PC-9 (cell line): Measurements from ENCODE around the gene CREBBP. TPM values are rescaled to one million over a fixed set of nuclear protein-coding genes. Genes with fewer than 3 reads are reported as not detected.

ENCODE experiments used
- BruUV-seq: library from RNA; stranded (reverse); fragments of 400-500 nt; replicated peaks from 2 replicates; lab custom pipeline; 2021; lab: Mats Ljungman, UMichigan
- CTCF ChIA-PET: fragments of 300-600 bp; sonication (Branson Sonifier 250); formaldehyde crosslinking; loops from one replicate; lab custom pipeline; 2022; ENCODE audit warnings: antibody characterized with exemption; lab: Charles Lee
- POLR2A ChIA-PET: fragments of 300-600 bp; sonication (Branson Sonifier 250); formaldehyde crosslinking; loops from one replicate; lab custom pipeline; 2022; ENCODE audit warnings: antibody characterized with exemption; ENCODE audit not compliant: unreplicated experiment; lab: Charles Lee
- DNase-seq, 2 experiments: peaks; one replicate each; pipeline versions ENCODE4 v3.0.0 to v3.0.0-alpha.2; 2015 to 2022; ENCODE audit warnings: mixed read lengths in 1 of 2
- H2AFZ ChIP-seq: fragments of 200-600 bp; sonication (generic); 2 replicates; pipeline ENCODE4 v1.8.1; 2017; ENCODE audit warnings: antibody characterized with exemption
- H3F3A ChIP-seq: fragments of 200-600 bp; sonication (generic); 2 replicates; pipeline ENCODE4 v1.8.1; 2017; ENCODE audit warnings: antibody characterized with exemption, mild to moderate bottlenecking, low read depth; ENCODE audit not compliant: insufficient read depth
- H3K27ac ChIP-seq: fragments of 200-600 bp; sonication (generic); 2 replicates; pipeline ENCODE4 v1.6.1; 2016; ENCODE audit warnings: mixed run types
- H3K27me3 ChIP-seq: fragments of 200-600 bp; sonication (generic); 2 replicates; pipeline ENCODE4 v1.6.1; 2016; ENCODE audit warnings: low read depth, mixed run types; ENCODE audit not compliant: insufficient read depth
- H3K36me3 ChIP-seq: fragments of 200-600 bp; sonication (generic); 2 replicates; pipeline ENCODE4 v1.6.1; 2016; ENCODE audit warnings: low read depth, mixed run types
- H3K4me1 ChIP-seq: fragments of 200-600 bp; sonication (generic); replicated peaks from 2 replicates; pipeline ENCODE4 v1.6.1; 2016; ENCODE audit warnings: mixed run types; ENCODE audit not compliant: insufficient read depth
- H3K4me2 ChIP-seq: fragments of 200-600 bp; sonication (generic); 2 replicates; pipeline ENCODE4 v1.6.1; 2017; ENCODE audit warnings: mixed run types
- H3K4me3 ChIP-seq: fragments of 200-600 bp; sonication (generic); 2 replicates; pipeline ENCODE4 v1.6.1; 2016; ENCODE audit warnings: mixed run types
- H3K79me2 ChIP-seq: fragments of 200-600 bp; sonication (generic); 2 replicates; pipeline ENCODE4 v1.6.1; 2017; ENCODE audit warnings: low read depth, mixed run types
- H3K9me2 ChIP-seq: fragments of 200-600 bp; sonication (generic); 2 replicates; pipeline ENCODE4 v1.8.1; 2017; ENCODE audit warnings: mild to moderate bottlenecking; ENCODE audit not compliant: insufficient read depth
- H3K9me3 ChIP-seq: fragments of 200-600 bp; sonication (generic); 2 replicates; pipeline ENCODE4 v1.8.1; 2016; ENCODE audit warnings: low read depth; ENCODE audit not compliant: insufficient read depth
- H4K20me1 ChIP-seq: fragments of 200-600 bp; sonication (generic); 2 replicates; pipeline ENCODE4 v1.8.1; 2017; ENCODE audit not compliant: insufficient read depth
- EZH2 ChIP-seq: fragments of 200-600 bp; sonication (generic); IDR thresholded peaks from 2 replicates; pipeline ENCODE4 v1.8.0; 2017; ENCODE audit warnings: antibody characterized with exemption, low read depth
- intact Hi-C: fragments of 100-400 bp; cut with micrococcal nuclease; formaldehyde crosslinking; loops from one replicate; pipeline ENCODE4 v1.10.0; 2022; ENCODE audit not compliant: unreplicated experiment
- total RNA-seq: library from RNA; stranded (reverse); gene quantifications from 2 replicates; pipeline ENCODE4 v1.2.3, GENCODE V29; 2021
- TF ChIP-seq, protein P1 (sequence below): fragments of 200-600 bp; sonication (generic); conservative IDR thresholded peaks from 2 replicates; pipeline ENCODE4 v1.6.1; 2017; ENCODE audit warnings: mixed run types, antibody characterized with exemption, mild to moderate bottlenecking, moderate library complexity

CREBBP gene
- total RNA-seq, 1 experiment from 2014 or later: 74.9 TPM

GRCh38 chr16:3764409-3764808, 116.1 kb downstream of the CREBBP start:
- DNase-seq: no peak
- CTCF ChIA-PET: interaction anchor here (0.7 kb wide), 1 partner anchor 664 kb away, joined by 6 read pairs; no protein-coding TSS in a partner anchor

DNA sequence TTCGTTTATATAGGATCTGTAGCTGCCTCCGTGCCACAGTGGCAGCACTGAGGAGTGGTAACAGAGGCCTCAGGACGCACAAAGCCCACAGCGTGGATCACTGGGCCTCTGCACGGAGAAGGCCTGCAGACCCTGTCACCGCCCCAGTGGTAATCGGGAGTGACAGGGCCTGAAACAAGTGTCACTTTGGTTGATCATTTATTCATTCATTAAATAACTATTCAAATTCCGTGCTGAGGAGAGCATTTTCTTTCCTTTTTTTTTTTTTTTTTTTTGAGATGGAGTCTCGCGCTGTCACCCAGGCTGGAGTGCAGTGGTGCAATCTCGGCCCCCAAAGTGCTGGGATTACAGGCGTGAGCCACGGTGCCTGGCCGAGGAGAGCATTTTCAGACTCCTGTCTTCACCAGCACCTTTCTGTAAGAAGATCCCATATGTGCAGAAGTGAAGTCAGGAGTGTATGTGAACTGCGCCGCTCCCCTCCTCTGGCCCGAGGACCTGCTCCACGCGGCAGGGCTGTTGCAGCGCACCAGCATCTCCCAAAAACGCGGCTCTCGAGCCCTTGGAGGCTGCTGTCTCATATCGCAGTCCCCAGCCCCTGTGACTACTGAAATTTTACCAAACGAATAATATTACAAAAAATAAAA, 118.3 kb downstream of the CREBBP start:
- H3F3A ChIP-seq: no peaks in the 10 kb centered on the region
- no peaks in the 10 kb centered on the region for H3K9me3 ChIP-seq
- H3K27ac ChIP-seq: no peak overlapping the region
- no peaks in the 10 kb centered on the region for H3K4me1 ChIP-seq
- no peak overlapping the region for H3K4me3 ChIP-seq
- intact Hi-C loops: no loop called here
- no peak for TF ChIP-seq EZH2
- TF ChIP-seq, protein P1, sequence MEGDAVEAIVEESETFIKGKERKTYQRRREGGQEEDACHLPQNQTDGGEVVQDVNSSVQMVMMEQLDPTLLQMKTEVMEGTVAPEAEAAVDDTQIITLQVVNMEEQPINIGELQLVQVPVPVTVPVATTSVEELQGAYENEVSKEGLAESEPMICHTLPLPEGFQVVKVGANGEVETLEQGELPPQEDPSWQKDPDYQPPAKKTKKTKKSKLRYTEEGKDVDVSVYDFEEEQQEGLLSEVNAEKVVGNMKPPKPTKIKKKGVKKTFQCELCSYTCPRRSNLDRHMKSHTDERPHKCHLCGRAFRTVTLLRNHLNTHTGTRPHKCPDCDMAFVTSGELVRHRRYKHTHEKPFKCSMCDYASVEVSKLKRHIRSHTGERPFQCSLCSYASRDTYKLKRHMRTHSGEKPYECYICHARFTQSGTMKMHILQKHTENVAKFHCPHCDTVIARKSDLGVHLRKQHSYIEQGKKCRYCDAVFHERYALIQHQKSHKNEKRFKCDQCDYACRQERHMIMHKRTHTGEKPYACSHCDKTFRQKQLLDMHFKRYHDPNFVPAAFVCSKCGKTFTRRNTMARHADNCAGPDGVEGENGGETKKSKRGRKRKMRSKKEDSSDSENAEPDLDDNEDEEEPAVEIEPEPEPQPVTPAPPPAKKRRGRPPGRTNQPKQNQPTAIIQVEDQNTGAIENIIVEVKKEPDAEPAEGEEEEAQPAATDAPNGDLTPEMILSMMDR: no peak
- POLR2A ChIA-PET: no interaction called here
- H4K20me1 ChIP-seq: peaks cover 27% of the 10 kb centered on the region; the same call in 1 of the 2 replicates
- DNase-seq: no peak
- H3K9me2 ChIP-seq: no peaks in the 10 kb centered on the region
- no peaks in the 10 kb centered on the region for H3K27me3 ChIP-seq
- no peak overlapping the region for H3K4me2 ChIP-seq
- no TSS peak for BruUV-seq
- CTCF ChIA-PET: no interaction called here
- H2AFZ ChIP-seq: no peak overlapping the region
- peaks cover 27% of the 10 kb centered on the region for H3K36me3 ChIP-seq
- no peaks in the 10 kb centered on the region for H3K79me2 ChIP-seq

More at GRCh38 chr16:3764409-3764808, 116.1 kb downstream of the CREBBP start:
- H3K79me2 ChIP-seq: no peaks in the 10 kb centered on the region
- peaks cover 30% of the 10 kb centered on the region; the same call in 1 of the 2 replicates for H3K36me3 ChIP-seq
- H4K20me1 ChIP-seq: peaks cover 29% of the 10 kb centered on the region; the same call in 1 of the 2 replicates
- H3K4me2 ChIP-seq: no peak overlapping the region
- POLR2A ChIA-PET: no interaction called here
- BruUV-seq: no TSS peak
- TF ChIP-seq, protein P1: no peak
- TF ChIP-seq EZH2: no peak
- H3K4me1 ChIP-seq: no peaks in the 10 kb centered on the region
- H3K27me3 ChIP-seq: no peaks in the 10 kb centered on the region
- H3K27ac ChIP-seq: no peak overlapping the region
- no peak overlapping the region for H2AFZ ChIP-seq
- no peak overlapping the region for H3K4me3 ChIP-seq
- intact Hi-C loops: no loop called here
- no peaks in the 10 kb centered on the region for H3F3A ChIP-seq
- no peaks in the 10 kb centered on the region for H3K9me3 ChIP-seq
- H3K9me2 ChIP-seq: no peaks in the 10 kb centered on the region

- H4K20me1 ChIP-seq: 0 out of 2 replicates have a peak, but pooled peaks cover 25% of the 10 kb centered on the region
- no peaks in the 10 kb centered on the region for H3K4me1 ChIP-seq
- no peaks in the 10 kb centered on the region for H3K79me2 ChIP-seq
- no peaks in the 10 kb centered on the region for H3K9me2 ChIP-seq
- intact Hi-C loops: no loop called here
- H3K4me3 ChIP-seq: no peak overlapping the region
- no peaks in the 10 kb centered on the region for H3K27me3 ChIP-seq
- peaks cover 25% of the 10 kb centered on the region for H3K36me3 ChIP-seq
- no peak for DNase-seq
- no peaks in the 10 kb centered on the region for H3F3A ChIP-seq
- ChIA-PET POLR2A (no interaction called here), CTCF (no interaction called here)
- H2AFZ ChIP-seq: no peak overlapping the region
- no TSS peak for BruUV-seq
- H3K9me3 ChIP-seq: no peaks in the 10 kb centered on the region
- no peak overlapping the region for H3K4me2 ChIP-seq
- H3K27ac ChIP-seq: no peak overlapping the region
- TF ChIP-seq, protein P1: no peak
- no peak for TF ChIP-seq EZH2
Observed at GRCh38 chr16:3761375-3762106, 119.0 kb downstream of the CREBBP start.
